ENCODE measurements around the gene ZNF148. TPM values are rescaled to one million over a fixed set of nuclear protein-coding genes. Genes with fewer than 3 reads are reported as not detected.

The ZNF148 gene
- total RNA-seq, 1 donor from 2014 or later = 38.3 TPM

- H3K9me3 Mint-ChIP-seq = no peaks in the 10 kb centered on the region
- H3K27me3 Mint-ChIP-seq (ENCODE audit: low read depth) = no peaks in the 10 kb centered on the region
- no peaks in the 10 kb centered on the region for H3K4me1 Mint-ChIP-seq
- no peak for DNase-seq (ENCODE audit: low read depth, low spot score)
- H3K27ac Mint-ChIP-seq (ENCODE audit: unreplicated experiment) = peak overlapping the region; percentile 8
- no peak overlapping the region for H3K4me3 Mint-ChIP-seq
- TF ChIP-seq, protein P1, sequence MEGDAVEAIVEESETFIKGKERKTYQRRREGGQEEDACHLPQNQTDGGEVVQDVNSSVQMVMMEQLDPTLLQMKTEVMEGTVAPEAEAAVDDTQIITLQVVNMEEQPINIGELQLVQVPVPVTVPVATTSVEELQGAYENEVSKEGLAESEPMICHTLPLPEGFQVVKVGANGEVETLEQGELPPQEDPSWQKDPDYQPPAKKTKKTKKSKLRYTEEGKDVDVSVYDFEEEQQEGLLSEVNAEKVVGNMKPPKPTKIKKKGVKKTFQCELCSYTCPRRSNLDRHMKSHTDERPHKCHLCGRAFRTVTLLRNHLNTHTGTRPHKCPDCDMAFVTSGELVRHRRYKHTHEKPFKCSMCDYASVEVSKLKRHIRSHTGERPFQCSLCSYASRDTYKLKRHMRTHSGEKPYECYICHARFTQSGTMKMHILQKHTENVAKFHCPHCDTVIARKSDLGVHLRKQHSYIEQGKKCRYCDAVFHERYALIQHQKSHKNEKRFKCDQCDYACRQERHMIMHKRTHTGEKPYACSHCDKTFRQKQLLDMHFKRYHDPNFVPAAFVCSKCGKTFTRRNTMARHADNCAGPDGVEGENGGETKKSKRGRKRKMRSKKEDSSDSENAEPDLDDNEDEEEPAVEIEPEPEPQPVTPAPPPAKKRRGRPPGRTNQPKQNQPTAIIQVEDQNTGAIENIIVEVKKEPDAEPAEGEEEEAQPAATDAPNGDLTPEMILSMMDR (conservative IDR thresholded peaks at IDR 0.05) = no peak
- H3K36me3 Mint-ChIP-seq (ENCODE audit: low read depth) = peaks cover 10% of the 10 kb centered on the region
These were observed 145.4 kb downstream of the ZNF148 start for GRCh38 chr3:125229707-125230106.

DNA sequence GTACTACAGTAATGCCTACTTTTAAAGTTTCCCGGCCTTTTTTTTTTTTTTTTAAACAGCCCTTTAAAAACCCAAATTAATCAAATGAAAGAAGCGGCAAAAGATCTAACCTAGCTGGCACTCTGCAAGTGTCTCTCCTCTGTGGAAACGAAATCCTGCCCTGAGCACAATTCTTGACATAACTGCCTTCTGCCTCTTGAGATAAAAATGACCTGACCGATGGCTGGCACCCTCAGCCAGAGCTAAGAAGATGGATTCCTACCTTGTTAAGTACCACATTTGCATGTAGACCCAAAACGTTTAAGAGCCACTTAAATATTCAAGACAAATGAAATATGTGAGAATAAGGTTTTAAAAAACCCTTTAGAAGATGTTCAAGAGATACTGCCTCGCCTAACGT, 146.0 kb downstream of the ZNF148 start:
- Mint-ChIP-seq H3K36me3 (ENCODE audit: low read depth) (peaks cover 10% of the 10 kb centered on the region), H3K27me3 (ENCODE audit: low read depth) (no peaks in the 10 kb centered on the region), H3K27ac (ENCODE audit: unreplicated experiment) (no peak overlapping the region), H3K4me3 (no peak overlapping the region), H3K4me1 (no peaks in the 10 kb centered on the region), H3K9me3 (no peaks in the 10 kb centered on the region)
- TF ChIP-seq, protein P1 (conservative IDR thresholded peaks at IDR 0.05) = no peak
- no peak for DNase-seq (ENCODE audit: low read depth, low spot score)

- H3K9me3 Mint-ChIP-seq = no peaks in the 10 kb centered on the region
These were observed 153.3 kb downstream of the ZNF148 start for GRCh38 chr3:125221831-125222230.

GRCh38 chr3:125220727-125221429, 154.2 kb downstream of the ZNF148 start:
- Mint-ChIP-seq H3K4me1 (no peaks in the 10 kb centered on the region), H3K27ac (ENCODE audit: unreplicated experiment) (no peak overlapping the region), H3K4me3 (no peak overlapping the region), H3K27me3 (ENCODE audit: low read depth) (no peaks in the 10 kb centered on the region), H3K36me3 (ENCODE audit: low read depth) (no peaks in the 10 kb centered on the region), H3K9me3 (no peaks in the 10 kb centered on the region)
- DNase-seq (ENCODE audit: low read depth, low spot score) = no peak
- TF ChIP-seq, protein P1 (conservative IDR thresholded peaks at IDR 0.05) = no peak

More at GRCh38 chr3:125221831-125222230, 153.3 kb downstream of the ZNF148 start:
- Mint-ChIP-seq H3K36me3 (ENCODE audit: low read depth) (no peaks in the 10 kb centered on the region), H3K4me3 (no peak overlapping the region), H3K27me3 (ENCODE audit: low read depth) (no peaks in the 10 kb centered on the region), H3K27ac (ENCODE audit: unreplicated experiment) (no peak overlapping the region), H3K4me1 (no peaks in the 10 kb centered on the region)
- DNase-seq (ENCODE audit: low read depth, low spot score) = no peak
- TF ChIP-seq, protein P1 (conservative IDR thresholded peaks at IDR 0.05) = no peak

GRCh38 chr3:125220183-125220582, 154.9 kb downstream of the ZNF148 start:
- no peak for DNase-seq (ENCODE audit: low read depth, low spot score)
- no peaks in the 10 kb centered on the region for H3K36me3 Mint-ChIP-seq (ENCODE audit: low read depth)
- no peak overlapping the region for H3K4me3 Mint-ChIP-seq
- H3K27ac Mint-ChIP-seq (ENCODE audit: unreplicated experiment) = no peak overlapping the region
- TF ChIP-seq, protein P1 (conservative IDR thresholded peaks at IDR 0.05) = no peak
- H3K4me1 Mint-ChIP-seq = no peaks in the 10 kb centered on the region
- H3K27me3 Mint-ChIP-seq (ENCODE audit: low read depth) = peaks cover under 1% of the 10 kb centered on the region
- H3K9me3 Mint-ChIP-seq = no peaks in the 10 kb centered on the region

Data from neural crest cell (in vitro differentiated cells).